ENCODE measurements around the gene HSFX1.
"Not testable (repeated sequence)": the region's sequence is repeated elsewhere in the genome, so short reads cannot be mapped to it uniquely, and the experiment has no call there.

The HSFX1 gene, protein sequence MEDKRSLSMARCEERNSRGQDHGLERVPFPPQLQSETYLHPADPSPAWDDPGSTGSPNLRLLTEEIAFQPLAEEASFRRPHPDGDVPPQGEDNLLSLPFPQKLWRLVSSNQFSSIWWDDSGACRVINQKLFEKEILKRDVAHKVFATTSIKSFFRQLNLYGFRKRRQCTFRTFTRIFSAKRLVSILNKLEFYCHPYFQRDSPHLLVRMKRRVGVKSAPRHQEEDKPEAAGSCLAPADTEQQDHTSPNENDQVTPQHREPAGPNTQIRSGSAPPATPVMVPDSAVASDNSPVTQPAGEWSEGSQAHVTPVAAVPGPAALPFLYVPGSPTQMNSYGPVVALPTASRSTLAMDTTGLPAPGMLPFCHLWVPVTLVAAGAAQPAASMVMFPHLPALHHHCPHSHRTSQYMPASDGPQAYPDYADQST

DNA sequence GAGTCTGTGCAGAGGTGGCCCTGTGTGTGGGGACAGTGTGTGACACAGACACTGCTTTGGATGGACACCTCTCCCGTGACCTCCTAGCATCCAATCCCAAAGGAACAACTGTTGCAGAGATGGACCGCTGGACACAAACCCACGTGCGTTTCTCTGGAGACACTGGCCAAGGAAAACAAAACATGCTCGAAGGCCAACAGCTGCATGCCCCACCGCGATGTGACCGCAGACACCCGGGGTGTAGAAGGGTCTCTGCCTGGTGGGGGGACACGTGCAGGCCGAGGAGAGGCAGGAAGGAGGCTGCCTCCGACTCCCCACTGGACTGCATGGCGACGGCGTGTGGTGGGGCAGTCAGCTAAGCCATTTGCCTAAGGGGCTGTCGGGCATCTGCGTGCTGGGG is at the start of gene HSFX1:
TSS of gene HSFX1 (plus strand) at position 301 of the 400 bp plus-strand sequence. CDS start 614 bp downstream, outside the sequence.
- DNase-seq (ENCODE audit: low read depth, low spot score): not testable (repeated sequence)

DNA sequence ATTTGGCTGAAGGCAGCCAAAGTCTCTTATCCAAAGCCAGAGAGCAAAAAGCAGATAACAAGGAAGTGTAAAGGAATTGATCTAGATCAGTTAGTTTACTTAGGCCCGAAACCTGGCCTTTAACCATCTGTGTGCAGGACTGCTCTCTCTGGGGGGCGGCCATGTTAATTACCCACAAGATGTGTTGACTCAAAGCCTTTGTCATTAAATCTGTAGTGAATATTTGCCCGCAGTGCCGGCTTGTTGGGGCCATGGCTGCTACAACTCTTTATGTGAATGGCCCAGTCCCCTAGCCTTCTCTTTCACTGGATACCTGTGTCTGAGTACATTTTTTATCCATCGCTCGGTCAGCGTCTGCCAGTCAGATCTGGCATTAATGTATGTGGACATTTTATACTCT is 46.6 kb upstream of the HSFX1 start:
- not testable (repeated sequence) for DNase-seq (ENCODE audit: low read depth, low spot score)

DNA sequence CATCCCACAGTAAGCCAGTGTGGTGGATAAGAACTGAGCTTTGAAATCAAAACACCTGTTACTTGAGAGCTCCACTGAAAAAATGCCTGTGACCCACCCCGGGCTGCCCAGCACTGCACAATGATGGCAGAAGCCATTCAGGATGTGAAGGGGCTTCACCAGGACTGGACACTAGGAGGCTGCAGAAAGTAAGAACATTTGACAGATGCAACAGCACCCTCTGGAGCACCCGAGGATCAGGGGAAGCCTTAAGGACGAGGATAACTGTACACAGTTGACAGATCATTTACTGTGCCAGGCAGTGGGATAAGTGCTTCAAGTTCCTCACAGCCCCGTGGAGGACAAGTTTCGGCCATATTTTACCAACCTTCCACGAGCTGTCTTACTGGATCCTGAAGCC is 31.6 kb upstream of the HSFX1 start:
- DNase-seq (ENCODE audit: low read depth, low spot score): not testable (repeated sequence)

DNA sequence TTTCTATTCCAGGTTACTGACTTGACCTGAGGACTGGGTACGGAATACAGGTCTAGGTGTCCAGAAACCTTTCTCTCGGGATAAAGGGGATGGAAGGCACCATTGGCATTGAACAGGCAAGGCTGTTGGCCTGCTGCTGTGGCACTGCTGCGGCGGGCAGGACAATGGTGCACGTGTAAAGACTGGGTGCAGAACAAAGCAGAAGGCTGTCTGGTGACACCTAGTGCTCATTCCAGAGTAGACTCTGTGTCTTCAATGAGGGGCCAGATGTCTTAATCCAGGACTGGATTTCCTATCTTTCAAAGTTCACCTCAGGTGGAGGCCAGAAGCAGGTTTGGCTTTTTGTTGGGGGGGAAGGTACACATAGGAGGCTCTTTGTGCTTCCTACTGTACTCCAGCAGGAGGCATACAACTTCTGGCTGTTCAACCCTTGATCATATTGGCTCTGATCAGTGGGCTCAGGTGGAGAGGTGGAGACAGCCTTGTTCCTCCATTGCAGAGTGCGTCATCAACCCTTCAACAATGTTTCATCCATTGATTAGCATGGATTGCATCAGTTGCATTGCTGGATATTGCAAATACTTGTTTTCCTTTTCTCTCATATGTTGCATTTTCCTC is 27.4 kb upstream of the HSFX1 start:
- not testable (repeated sequence) for DNase-seq (ENCODE audit: low read depth, low spot score)

DNA sequence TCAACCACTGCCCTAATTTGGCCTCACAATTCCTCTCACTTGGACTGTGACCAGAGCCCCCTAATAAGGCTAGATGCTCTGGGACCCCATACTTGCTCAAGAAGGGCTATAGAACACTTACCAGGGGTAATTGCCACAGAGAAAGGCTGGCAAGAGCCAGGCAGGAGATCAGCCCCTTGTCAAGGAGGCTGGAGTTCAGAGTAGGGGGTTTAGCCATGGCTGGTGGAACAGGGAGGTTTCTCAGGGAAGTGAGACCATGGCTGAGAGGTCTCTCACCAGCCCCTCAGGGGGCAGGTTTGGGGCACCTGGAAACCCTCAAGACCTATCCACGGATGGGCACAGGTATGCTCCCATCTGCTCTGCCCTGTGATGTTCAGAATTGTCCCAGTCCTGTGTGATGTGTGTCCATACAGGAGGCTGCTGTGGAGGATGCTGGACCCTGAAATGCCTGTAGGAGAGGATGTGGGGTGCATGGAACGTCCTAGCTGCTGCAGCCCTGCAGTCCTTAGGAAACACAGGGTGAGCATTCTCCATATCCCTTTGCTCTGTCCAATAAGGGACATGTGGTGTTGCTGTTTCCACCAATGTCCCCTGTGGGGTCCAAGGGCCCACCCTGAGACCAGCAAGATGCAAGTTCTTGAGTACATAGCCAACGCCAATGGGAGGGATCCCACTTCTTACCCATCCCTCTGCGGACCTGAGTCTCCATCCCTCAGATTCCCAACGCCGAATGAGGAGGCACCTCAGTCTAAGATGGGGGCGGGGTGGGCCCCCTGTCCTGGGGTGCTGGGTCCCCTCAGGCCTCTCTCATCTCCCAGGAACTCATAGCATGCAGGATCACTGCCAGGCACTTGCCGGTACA is 16.4 kb upstream of the HSFX1 start:
- no peak for DNase-seq (ENCODE audit: low read depth, low spot score)

DNA sequence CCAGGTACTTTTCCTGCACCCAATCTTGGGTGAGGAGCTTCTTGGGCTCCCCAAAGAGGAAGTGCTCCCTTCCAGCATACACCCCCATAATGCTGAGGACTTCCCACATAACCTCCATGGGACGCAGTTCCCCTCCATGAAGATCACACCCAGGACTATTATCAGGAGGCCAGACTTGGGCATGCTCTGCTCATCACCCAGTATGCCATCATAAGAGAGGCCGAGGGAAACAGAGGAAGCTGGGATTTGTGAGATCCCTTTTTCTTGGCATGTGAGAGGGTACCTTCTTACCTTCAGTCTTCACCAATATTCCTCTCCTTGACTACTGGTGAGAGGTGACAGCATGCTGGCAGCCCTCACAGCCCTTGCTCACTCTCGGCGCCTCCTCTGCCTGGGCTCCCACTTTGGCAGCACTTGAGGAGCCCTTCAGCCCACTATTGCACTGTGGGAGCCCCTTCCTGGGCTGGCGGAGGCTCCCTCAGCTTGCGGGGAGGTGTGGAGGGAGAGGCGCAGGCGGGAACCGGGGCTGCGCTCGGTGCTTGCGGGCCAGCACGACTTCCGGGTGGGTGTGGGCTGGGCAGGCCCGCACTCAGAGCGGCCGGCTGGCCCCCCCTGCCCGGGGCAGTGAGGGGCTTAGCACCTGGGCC is 15.7 kb upstream of the HSFX1 start:
- DNase-seq (ENCODE audit: low read depth, low spot score): no peak

DNA sequence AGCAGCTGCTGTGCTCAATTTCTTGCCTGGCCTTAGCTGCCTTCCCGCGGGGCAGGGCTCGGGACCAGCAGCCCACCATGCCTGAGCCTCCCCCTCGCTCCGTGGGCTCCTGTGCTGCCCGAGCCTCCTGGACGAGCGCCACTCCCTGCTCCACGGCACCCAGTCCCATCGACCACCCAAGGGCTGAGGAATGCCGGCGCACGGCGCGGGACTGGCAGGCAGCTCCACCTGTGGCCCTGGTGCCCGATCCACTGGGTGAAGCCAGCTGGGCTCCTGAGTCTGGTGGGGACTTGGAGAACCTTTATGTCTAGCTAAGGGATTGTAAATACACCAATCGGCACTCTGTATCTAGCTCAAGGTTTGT is 15.2 kb upstream of the HSFX1 start:
- DNase-seq (ENCODE audit: low read depth, low spot score): not testable (repeated sequence)

DNA sequence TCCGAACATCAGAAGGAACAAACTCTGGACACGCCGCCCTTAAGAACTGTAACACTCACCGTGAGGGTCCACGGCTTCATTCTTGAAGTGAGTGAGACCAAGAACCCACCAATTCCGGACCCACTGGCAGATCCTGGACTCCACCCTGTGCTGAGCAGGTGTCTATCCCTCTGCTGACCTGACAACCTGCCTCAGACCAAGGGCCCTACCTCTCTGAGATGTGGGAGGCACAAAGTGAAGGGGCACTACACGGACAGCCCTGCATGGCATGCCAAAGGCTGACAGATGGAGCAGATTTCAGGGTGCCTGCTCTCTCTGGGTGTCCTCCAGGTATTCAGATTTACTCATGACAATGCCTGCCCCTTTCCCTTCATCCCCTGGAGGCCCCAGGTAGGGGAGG is 14.0 kb upstream of the HSFX1 start:
- no peak for DNase-seq (ENCODE audit: low read depth, low spot score)

DNA sequence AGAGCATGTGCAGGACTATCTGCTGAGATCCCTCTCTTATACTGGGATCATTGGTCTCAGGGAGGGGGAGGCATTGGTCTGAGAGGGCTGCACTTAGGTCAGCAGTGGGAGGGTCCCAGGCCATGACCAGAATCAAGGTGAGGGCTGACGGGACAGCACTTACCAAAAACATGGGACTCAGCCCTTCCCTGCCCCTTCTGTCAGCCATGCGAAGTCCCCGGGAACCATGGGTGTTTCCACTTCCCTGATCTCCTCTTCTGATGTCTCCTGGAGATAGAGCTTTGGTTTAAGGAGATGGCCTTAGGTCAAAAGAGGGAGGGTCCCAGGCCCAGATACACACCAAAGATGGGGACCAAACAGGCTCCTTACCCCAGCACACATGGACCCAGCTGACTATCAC is 12.9 kb upstream of the HSFX1 start:
- no peak for DNase-seq (ENCODE audit: low read depth, low spot score)

DNA sequence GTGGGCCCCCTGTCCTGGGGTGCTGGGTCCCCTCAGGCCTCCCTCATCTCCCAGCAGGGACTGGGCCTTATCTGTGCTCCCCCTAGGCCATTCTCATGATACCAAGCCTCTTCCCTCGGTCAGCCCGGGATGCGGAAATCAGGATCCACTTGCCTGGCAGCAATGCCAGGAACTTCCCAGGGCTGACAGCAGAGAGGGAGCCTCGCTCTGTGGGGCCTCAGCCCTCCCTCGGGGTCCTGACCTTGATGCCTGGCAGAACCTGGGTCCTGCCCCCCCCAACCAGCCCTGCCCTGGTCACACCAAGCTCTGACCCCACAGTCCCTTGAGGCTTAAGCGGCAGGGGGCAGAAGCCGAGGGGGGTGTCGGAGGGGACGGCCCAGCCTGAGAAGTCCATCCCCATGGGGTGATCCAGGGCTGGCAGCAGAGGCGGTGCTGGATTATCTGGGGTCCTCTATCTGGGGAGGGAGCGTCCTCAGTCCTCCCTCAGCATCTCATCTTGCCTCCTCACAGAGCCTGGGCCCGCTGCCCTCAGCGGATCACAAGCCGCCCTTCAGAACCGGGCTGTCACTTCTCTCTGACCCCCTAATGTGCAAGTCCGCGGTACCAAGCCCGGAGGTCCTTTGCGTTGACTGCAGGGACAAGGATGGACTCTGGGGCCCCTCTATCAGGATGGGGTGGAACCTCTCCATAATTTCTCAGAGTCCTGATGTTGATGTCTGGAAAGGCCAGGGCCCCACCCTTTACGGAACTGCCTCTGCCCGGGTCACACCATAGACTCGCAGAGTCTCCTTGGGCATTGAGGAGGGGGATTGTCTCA is 11.8 kb upstream of the HSFX1 start:
- DNase-seq (ENCODE audit: low read depth, low spot score): not testable (repeated sequence)

DNA sequence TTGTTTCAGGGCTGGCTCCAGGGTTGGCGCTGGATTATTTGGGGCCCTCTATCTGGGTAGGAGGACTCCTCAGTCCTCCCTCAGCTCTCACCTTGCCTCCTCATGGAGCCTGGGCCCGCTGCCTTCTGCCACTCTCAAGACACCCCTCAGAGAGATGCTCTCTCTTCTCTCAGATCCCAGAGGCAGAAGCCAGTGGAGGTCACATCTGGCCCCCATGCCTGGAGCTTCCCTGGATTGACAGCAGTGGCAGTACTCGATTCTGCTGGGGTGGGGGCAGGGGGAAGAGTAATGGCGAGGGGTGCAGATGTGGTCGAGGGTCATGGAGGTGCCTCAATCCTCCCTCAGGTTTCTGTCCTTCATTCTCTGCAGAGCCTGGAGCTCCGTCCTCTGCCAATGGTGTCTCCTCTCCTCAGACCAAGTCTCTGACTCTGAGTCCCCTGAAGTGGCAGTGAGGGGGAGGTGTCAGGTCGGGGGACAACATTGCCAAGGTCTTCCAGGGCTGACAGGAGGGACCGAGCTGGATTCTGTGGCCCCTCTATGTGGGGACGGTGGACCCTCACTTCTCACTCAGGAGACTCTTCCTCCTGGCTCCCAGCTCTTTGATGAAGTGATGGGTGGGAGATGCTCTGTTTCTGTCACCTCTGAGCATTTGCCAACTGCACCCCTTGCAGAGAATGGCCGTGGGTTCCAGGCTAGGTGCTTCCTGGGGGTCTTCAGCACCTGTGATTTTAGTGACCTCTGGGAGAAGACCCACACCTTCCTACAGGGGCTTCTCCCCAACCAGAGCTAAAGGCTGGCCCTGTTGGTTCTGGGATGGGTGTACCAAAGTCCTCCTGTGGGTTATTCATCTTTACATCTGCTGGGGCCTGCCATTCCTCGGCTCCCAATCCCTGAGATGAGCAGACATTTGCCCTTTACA is 10.9 kb upstream of the HSFX1 start:
- DNase-seq (ENCODE audit: low read depth, low spot score): no peak

DNA sequence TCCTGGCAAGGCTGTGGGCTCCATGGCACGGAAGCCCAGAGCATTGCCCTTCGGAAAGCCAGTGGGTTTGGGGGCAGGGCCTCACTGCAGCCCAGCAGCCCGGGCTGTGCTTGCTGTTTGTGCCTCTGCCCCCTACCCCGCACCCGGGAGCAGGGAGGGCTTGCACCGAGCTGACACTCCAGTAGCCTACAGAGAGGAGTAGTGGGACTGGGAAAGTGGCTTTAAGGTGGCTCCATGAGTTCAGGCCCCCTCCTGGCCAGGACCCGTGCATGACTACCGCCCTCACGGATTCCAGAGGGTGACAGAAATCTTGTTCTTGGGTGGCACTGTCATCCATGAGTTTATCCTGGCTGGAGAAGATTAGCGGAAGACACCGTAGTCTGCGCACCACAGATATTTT is 3.5 kb upstream of the HSFX1 start:
- DNase-seq (ENCODE audit: low read depth, low spot score): not testable (repeated sequence)

DNA sequence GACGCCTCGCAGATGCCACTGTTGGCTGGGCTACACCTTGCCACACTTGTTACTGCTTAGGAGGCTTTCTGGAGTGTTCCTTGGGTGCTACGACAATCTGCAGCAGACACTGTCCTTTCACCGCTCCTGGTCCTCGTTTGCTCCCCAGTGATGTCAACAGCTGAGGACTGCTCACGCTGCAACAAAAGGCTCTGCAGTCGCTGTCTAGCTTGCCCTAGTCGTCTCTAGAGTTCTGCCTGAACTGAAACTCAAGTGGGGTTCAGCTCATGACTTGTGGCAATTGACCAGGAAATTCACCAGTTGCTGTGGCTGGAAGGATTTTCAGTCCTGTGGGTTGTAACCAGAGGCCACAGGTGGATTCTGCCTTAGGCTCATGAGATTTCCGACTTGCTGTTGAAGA is 842 bp upstream of the HSFX1 start:
- DNase-seq (ENCODE audit: low read depth, low spot score): not testable (repeated sequence)

DNA sequence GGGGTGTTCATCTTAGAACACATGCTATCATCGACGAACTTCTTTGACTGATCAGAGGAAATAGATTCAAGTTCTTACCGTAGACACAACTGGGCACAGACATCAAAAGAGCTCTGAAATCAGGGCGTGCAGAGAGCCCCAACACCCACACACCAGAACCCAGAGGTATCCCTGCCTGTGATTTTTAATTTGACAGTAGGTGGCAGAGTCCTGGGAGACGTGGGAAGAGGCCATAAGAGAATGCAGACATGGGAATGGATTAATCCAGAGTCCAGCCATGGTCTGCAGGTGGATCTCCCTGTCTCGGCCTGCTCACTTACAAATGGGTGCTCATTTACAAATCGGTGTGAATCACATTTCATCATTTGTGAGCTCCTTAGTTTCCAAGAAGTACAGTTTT is 4.1 kb downstream of the HSFX1 start:
- not testable (repeated sequence) for DNase-seq (ENCODE audit: low read depth, low spot score)

DNA sequence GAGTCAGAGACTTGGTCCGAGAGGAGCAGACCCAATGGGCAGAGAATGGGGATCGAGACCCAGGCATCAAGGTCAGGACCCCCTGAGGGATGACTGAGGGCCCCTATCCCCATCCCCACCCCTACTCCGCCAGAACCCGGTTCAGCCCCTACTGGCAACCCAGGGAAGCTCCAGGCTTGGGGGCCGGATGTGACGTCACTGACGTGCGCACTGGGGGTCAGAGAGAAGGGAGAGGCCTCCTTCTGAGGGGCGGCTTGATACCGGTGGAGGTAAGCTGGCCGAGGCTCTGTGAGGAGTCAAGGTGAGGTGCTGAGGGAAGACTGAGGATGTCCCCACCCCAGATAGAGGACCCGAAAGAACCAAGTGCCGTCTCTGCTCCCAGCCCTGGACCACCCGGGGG is 7.9 kb downstream of the HSFX1 start, which contains the start of gene MAGEA9:
TSS of gene MAGEA9 (plus strand) at position 204 of the 400 bp plus-strand sequence. CDS start 4,281 bp downstream, outside the sequence.
- not testable (repeated sequence) for DNase-seq (ENCODE audit: low read depth, low spot score)

DNA sequence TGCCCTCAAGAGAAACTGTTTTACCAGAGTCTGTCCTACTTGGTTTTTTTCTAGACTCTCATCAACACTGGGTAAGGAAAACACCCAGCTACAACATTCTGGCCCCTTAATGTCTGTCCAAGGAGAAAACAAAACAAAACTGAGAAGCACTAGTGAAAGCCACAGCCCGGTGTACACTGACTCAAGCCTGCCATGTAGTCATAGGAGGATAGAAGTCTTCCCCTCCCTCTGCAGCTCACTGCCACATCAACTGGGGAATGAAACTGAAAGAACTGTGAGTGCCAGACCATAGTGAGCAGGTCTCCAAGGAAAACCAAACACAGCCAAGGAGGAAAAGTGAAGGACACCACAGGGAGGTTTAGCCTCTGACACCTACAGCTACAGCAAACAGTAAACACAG is 21.7 kb downstream of the HSFX1 start:
- not testable (repeated sequence) for DNase-seq (ENCODE audit: low read depth, low spot score)

DNA sequence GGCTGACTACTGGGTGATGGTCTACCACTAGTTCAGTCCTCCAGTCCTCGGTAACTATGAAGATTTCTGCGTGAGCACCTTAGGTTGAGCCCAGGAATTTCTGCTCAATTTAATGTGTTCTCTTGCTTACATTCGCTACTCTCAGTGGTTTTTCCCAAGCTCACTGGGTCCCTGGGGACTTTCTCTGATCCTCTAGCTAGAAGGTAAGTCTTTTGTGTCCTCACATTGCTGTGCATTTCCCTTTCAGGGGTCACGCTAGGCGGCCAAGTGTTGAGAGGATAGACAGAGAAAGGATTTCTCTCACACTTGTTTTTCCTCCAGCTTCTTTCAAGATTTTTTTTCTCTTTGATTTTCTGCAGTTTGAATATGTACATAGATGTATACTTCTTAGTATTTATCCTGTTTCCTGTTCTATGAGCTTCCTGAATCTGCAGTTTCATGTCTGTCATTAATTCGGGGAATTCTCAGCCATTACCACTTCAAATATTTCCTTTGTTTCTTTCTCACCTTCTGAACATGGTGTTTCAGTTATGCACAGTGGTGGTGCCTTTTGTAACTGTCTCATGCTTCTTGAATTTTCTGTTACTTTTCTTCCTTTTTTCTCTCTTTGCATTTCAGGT is 25.3 kb downstream of the HSFX1 start:
- DNase-seq (ENCODE audit: low read depth, low spot score): no peak

DNA sequence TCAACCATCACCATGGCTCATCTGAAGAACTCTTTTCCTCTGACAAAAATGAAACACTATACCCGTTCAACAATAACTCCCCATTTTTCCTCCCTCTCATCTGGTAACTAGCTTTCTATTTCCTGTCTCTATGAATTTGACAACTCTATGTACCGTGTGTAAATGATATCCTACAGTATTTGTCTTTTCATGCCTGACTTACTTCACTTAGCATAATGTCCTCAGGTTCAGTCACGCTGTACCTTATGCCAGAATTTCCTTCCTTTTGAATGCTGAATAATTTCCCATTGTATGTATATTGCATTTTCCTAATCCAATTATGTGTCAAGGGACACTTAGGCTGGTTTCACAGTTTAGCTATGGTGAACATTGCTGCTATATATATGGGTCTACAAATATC is 26.1 kb downstream of the HSFX1 start:
- DNase-seq (ENCODE audit: low read depth, low spot score): no peak

DNA sequence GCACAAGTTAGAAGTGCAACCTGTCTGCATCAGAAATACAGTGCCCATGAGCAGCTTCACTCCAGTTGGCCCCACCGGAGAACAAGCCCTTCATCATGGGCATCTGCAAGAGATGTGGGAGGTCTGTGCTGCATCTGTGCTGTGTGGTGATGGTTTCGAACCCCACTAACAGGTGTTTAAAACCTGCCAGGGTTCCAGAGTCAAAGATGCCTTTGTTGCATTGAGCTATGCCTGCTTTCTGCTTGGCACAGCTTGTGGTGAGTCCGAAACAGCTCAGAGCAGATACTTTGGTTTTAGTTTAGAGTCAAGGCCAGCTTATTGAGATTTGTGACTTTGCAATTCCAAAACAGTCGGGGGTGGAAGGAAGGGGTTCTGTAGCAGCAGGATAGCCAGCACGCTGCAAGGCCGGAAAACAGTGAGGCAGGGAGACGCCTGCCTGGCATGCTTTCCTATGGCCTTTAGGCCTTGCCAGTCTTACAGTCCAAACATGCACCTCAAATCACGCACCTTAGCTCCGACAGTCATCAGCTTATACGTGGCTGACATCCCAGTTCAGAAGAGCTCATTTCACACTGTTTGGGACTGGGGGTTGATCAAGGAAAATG is 29.7 kb downstream of the HSFX1 start:
- DNase-seq (ENCODE audit: low read depth, low spot score): no peak

All from iPS DF 19.7 (cell line).